ENCODE measurements around the gene MUS81. TPM values are rescaled to one million over a fixed set of nuclear protein-coding genes. Genes with fewer than 3 reads are reported as not detected.
A peak's percentile ranks its signal among the peaks of the same experiment; 100 is the strongest.

MUS81 gene
- total and polyA plus RNA-seq, 2 of the 13 experiments (the other 11 are each of a cell fraction or from before 2014, with no cell fraction given), result 25.6 to 30.2 TPM

DNA sequence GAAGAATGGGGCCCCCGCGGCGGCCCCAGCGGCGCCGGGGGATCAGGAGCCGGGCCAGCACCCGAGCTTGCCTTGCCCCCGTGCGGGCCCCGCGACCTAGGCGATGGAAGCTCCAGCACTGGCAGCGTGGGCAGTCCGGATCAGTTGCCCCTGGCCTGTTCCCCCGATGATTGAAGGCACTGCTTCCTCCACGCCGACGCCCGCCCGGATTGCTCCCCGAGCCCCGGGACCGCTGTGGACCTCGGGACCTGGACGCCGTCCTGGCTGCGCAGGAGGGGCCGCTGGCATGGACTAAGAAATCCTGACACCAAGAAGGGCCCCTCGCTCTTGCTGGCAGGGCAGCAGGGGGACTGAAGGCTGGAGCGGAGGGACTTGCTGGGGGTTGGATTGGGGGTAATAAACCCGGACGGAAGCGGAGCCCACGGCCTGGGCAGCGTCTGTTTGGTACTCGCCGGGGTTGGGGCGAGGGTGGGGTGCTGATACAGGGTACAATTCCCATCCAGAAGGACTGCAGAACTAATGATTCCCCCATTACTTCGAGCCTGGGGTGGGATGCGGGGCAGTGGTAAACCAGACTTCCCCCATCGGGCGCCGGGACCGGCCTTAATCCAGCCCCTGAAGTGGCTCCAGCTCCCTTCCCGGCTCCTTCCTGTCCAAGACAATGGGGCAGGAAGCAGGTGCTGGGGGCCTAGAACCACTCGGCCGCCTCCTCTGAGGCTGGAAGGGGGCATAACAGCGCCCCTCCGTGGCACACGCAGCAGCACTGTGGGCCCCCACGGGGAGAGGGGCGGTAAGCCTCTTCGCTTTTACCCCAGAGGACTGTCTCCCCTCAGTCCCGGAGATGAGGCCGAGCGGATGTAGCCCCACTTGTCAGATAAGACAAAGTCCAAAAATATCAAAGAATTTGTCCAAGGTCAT, 31.2 kb downstream of the MUS81 start (continued):
- TF ChIP-seq FIP1L1 (IDR thresholded peaks at IDR 0.05; ENCODE audit: borderline replicate concordance, insufficient read depth, low read depth, low read length) (0 out of 2 replicates have a peak, but pooled peaks have one; percentile 18), ZFX (CRISPR knock-in tag; IDR thresholded peaks at IDR 0.05; ENCODE audit: low read depth) (peak; percentile 82), ZFP90 (CRISPR knock-in tag; IDR thresholded peaks at IDR 0.05; ENCODE audit: borderline replicate concordance) (peak; percentile 44; the same call in 1 of the 2 replicates), HMGA1 (CRISPR knock-in tag; conservative IDR thresholded peaks at IDR 0.05) (no peak), ISX (CRISPR knock-in tag; conservative IDR thresholded peaks at IDR 0.05) (no peak), NFATC3 (CRISPR knock-in tag; IDR thresholded peaks at IDR 0.05) (no peak), ZNF552 (CRISPR knock-in tag; IDR thresholded peaks at IDR 0.05; ENCODE audit: borderline replicate concordance) (no peak), U2AF2 (IDR thresholded peaks at IDR 0.05; ENCODE audit: low read depth, low read length) (no peak), ZSCAN31 (CRISPR knock-in tag; IDR thresholded peaks at IDR 0.05; ENCODE audit: low read depth) (peak; percentile 29; the same call in 1 of the 2 replicates), XBP1 (CRISPR knock-in tag; IDR thresholded peaks at IDR 0.05) (no peak)
- TF ChIP-seq, protein P1, sequence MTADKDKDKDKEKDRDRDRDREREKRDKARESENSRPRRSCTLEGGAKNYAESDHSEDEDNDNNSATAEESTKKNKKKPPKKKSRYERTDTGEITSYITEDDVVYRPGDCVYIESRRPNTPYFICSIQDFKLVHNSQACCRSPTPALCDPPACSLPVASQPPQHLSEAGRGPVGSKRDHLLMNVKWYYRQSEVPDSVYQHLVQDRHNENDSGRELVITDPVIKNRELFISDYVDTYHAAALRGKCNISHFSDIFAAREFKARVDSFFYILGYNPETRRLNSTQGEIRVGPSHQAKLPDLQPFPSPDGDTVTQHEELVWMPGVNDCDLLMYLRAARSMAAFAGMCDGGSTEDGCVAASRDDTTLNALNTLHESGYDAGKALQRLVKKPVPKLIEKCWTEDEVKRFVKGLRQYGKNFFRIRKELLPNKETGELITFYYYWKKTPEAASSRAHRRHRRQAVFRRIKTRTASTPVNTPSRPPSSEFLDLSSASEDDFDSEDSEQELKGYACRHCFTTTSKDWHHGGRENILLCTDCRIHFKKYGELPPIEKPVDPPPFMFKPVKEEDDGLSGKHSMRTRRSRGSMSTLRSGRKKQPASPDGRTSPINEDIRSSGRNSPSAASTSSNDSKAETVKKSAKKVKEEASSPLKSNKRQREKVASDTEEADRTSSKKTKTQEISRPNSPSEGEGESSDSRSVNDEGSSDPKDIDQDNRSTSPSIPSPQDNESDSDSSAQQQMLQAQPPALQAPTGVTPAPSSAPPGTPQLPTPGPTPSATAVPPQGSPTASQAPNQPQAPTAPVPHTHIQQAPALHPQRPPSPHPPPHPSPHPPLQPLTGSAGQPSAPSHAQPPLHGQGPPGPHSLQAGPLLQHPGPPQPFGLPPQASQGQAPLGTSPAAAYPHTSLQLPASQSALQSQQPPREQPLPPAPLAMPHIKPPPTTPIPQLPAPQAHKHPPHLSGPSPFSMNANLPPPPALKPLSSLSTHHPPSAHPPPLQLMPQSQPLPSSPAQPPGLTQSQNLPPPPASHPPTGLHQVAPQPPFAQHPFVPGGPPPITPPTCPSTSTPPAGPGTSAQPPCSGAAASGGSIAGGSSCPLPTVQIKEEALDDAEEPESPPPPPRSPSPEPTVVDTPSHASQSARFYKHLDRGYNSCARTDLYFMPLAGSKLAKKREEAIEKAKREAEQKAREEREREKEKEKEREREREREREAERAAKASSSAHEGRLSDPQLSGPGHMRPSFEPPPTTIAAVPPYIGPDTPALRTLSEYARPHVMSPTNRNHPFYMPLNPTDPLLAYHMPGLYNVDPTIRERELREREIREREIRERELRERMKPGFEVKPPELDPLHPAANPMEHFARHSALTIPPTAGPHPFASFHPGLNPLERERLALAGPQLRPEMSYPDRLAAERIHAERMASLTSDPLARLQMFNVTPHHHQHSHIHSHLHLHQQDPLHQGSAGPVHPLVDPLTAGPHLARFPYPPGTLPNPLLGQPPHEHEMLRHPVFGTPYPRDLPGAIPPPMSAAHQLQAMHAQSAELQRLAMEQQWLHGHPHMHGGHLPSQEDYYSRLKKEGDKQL (CRISPR knock-in tag; IDR thresholded peaks at IDR 0.05; ENCODE audit: low read depth), result no peak
- TF ChIP-seq, protein P2, sequence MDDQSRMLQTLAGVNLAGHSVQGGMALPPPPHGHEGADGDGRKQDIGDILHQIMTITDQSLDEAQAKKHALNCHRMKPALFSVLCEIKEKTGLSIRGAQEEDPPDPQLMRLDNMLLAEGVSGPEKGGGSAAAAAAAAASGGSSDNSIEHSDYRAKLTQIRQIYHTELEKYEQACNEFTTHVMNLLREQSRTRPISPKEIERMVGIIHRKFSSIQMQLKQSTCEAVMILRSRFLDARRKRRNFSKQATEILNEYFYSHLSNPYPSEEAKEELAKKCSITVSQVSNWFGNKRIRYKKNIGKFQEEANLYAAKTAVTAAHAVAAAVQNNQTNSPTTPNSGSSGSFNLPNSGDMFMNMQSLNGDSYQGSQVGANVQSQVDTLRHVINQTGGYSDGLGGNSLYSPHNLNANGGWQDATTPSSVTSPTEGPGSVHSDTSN (CRISPR knock-in tag; IDR thresholded peaks at IDR 0.05; ENCODE audit: borderline replicate concordance), result no peak
- TF ChIP-seq, protein P3, sequence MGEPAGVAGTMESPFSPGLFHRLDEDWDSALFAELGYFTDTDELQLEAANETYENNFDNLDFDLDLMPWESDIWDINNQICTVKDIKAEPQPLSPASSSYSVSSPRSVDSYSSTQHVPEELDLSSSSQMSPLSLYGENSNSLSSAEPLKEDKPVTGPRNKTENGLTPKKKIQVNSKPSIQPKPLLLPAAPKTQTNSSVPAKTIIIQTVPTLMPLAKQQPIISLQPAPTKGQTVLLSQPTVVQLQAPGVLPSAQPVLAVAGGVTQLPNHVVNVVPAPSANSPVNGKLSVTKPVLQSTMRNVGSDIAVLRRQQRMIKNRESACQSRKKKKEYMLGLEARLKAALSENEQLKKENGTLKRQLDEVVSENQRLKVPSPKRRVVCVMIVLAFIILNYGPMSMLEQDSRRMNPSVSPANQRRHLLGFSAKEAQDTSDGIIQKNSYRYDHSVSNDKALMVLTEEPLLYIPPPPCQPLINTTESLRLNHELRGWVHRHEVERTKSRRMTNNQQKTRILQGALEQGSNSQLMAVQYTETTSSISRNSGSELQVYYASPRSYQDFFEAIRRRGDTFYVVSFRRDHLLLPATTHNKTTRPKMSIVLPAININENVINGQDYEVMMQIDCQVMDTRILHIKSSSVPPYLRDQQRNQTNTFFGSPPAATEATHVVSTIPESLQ (CRISPR knock-in tag; conservative IDR thresholded peaks at IDR 0.05), result no peak
- TF ChIP-seq, protein P4, sequence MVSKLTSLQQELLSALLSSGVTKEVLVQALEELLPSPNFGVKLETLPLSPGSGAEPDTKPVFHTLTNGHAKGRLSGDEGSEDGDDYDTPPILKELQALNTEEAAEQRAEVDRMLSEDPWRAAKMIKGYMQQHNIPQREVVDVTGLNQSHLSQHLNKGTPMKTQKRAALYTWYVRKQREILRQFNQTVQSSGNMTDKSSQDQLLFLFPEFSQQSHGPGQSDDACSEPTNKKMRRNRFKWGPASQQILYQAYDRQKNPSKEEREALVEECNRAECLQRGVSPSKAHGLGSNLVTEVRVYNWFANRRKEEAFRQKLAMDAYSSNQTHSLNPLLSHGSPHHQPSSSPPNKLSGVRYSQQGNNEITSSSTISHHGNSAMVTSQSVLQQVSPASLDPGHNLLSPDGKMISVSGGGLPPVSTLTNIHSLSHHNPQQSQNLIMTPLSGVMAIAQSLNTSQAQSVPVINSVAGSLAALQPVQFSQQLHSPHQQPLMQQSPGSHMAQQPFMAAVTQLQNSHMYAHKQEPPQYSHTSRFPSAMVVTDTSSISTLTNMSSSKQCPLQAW (CRISPR knock-in tag; IDR thresholded peaks at IDR 0.05), result 0 out of 2 replicates have a peak, but pooled peaks have one; percentile 57
- TF ChIP-seq, protein P5, sequence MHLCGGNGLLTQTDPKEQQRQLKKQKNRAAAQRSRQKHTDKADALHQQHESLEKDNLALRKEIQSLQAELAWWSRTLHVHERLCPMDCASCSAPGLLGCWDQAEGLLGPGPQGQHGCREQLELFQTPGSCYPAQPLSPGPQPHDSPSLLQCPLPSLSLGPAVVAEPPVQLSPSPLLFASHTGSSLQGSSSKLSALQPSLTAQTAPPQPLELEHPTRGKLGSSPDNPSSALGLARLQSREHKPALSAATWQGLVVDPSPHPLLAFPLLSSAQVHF (CRISPR knock-in tag; IDR thresholded peaks at IDR 0.05), result no peak

Measured in HepG2 (cell line).